H1 (cell line): ENCODE measurements around the gene MOGAT2. TPM values are rescaled to one million over a fixed set of nuclear protein-coding genes. Genes with fewer than 3 reads are reported as not detected.

Experiments used
- CTCF ChIA-PET: fragments of 300-600 bp; sonication (Branson Sonifier 250); formaldehyde crosslinking; loops from one replicate; lab custom pipeline; 2021; ENCODE audit not compliant: partially characterized antibody; lab: Charles Lee
- POLR2A ChIA-PET: fragments of 300-600 bp; sonication (Branson Sonifier 250); formaldehyde crosslinking; loops from one replicate; lab custom pipeline; 2021; ENCODE audit warnings: inconsistent platforms; ENCODE audit not compliant: partially characterized antibody; lab: Charles Lee
- DNase-seq, 2 experiments: peaks; one replicate each; pipeline versions ENCODE4 v3.0.0 to v3.0.0-alpha.2; 2010 to 2022; ENCODE audit warnings: low spot score in 2 of 2, low read depth in 1 of 2, mixed read lengths in 1 of 2
- FAIRE-seq: peaks from 2 replicates; lab custom pipeline; 2011; peaks lifted over from hg19 to GRCh38; lab: Jason Lieb, UNC
- H2AFZ ChIP-seq: 2 replicates; pipeline ENCODE4 v1.8.1; 2012; ENCODE audit warnings: low read length, inconsistent platforms
- H2AK5ac ChIP-seq: 2 replicates; pipeline ENCODE4 v1.6.1; 2013; ENCODE audit warnings: low read depth, low read length
- H2BK120ac ChIP-seq: replicated peaks from 2 replicates; pipeline ENCODE3; 2013; ENCODE audit warnings: low read depth, low read length, inconsistent platforms
- H2BK12ac ChIP-seq: 2 replicates; pipeline ENCODE4 v1.6.1; 2013; ENCODE audit warnings: low read depth, low read length
- H2BK15ac ChIP-seq: 2 replicates; pipeline ENCODE4 v1.6.1; 2013; ENCODE audit warnings: low read length
- H2BK20ac ChIP-seq: 2 replicates; pipeline ENCODE4 v1.6.1; 2013; ENCODE audit warnings: low read length
- H2BK5ac ChIP-seq: 2 replicates; pipeline ENCODE4 v1.6.1; 2013; ENCODE audit warnings: low read depth, low read length
- H3K14ac ChIP-seq: 2 replicates; pipeline ENCODE4 v1.6.1; 2013; ENCODE audit warnings: inconsistent platforms; ENCODE audit not compliant: insufficient read length
- H3K18ac ChIP-seq: 2 replicates; pipeline ENCODE4 v1.6.1; 2013; ENCODE audit warnings: low read length; ENCODE audit errors: extremely low read depth
- H3K23ac ChIP-seq: 2 replicates; pipeline ENCODE4 v1.6.1; 2013; ENCODE audit warnings: inconsistent platforms; ENCODE audit not compliant: insufficient read length
- H3K23me2 ChIP-seq: 2 replicates; pipeline ENCODE4 v1.6.1; 2013; ENCODE audit warnings: low read depth, low read length
- H3K27ac ChIP-seq: 2 replicates; pipeline ENCODE4 v1.6.1; 2011; ENCODE audit warnings: low read depth, low read length, inconsistent platforms
- H3K27me3 ChIP-seq, 4 experiments: replicated peaks in 1 of 4; 1 replicate in 1 of 4; 2 replicates in 3 of 4; pipeline versions ENCODE4 v1.6.1 to v1.8.1; 2011 to 2013; ENCODE audit warnings: low read length in 3 of 4, mild to moderate bottlenecking in 3 of 4, inconsistent platforms in 2 of 4, mixed read lengths in 2 of 4, moderate library complexity in 1 of 4; ENCODE audit not compliant: control insufficient read depth in 3 of 4, insufficient read depth in 3 of 4; ENCODE audit errors: extremely low read depth in 1 of 4
- H3K36me3 ChIP-seq, 4 experiments: 2 replicates each; pipeline versions ENCODE4 v1.6.1 to v1.8.1; 2011 to 2013; ENCODE audit warnings: mild to moderate bottlenecking in 4 of 4, low read length in 3 of 4, moderate library complexity in 2 of 4, control low read depth in 1 of 4, inconsistent platforms in 1 of 4; ENCODE audit not compliant: insufficient read depth in 4 of 4, control insufficient read depth in 2 of 4
- H3K4ac ChIP-seq: replicated peaks from 2 replicates; pipeline ENCODE3; 2013; ENCODE audit warnings: low read length, low read depth, mixed read lengths, inconsistent platforms; ENCODE audit not compliant: insufficient read length
- H3K4me1 ChIP-seq, 4 experiments: replicated peaks in 1 of 4; 1 replicate in 1 of 4; 2 replicates in 3 of 4; pipeline versions ENCODE4 v1.6.1 to v1.8.1; 2011 to 2013; ENCODE audit warnings: low read length in 3 of 4, inconsistent platforms in 2 of 4, mixed read lengths in 1 of 4; ENCODE audit not compliant: insufficient read depth in 4 of 4, control insufficient read depth in 3 of 4
- H3K4me2 ChIP-seq, 2 experiments: 2 replicates each; pipeline versions ENCODE4 v1.6.1 to v1.8.1; 2011 to 2013; ENCODE audit warnings: low read depth in 2 of 2, low read length in 2 of 2, control low read depth in 1 of 2, inconsistent platforms in 1 of 2, mild to moderate bottlenecking in 1 of 2; ENCODE audit not compliant: insufficient read depth in 1 of 2
- H3K4me3 ChIP-seq, 4 experiments: fragments of 200-600, 300-600 bp in 1 of 4; sonication (generic), shearing (Covaris generic), sonication (Bioruptor Twin) in 1 of 4; 2 replicates each; pipeline versions ENCODE4 v1.5.1 to v1.8.1; 2011 to 2016; ENCODE audit warnings: low read length in 4 of 4, low read depth in 3 of 4, control low read depth in 2 of 4, inconsistent platforms in 2 of 4, mild to moderate bottlenecking in 2 of 4, mixed read lengths in 1 of 4, moderate library complexity in 1 of 4; ENCODE audit not compliant: insufficient read depth in 2 of 4; ENCODE audit errors: extremely low read depth in 1 of 4
- H3K56ac ChIP-seq: replicated peaks from 2 replicates; pipeline ENCODE3; 2013; ENCODE audit warnings: low read depth, mild to moderate bottlenecking, mixed read lengths, low read length, inconsistent platforms; ENCODE audit not compliant: insufficient read length
- H3K79me1 ChIP-seq: 2 replicates; pipeline ENCODE4 v1.6.1; 2013; ENCODE audit warnings: low read depth, low read length, control low read depth
- H3K79me2 ChIP-seq, 2 experiments: 2 replicates each; pipeline versions ENCODE4 v1.6.1 to v1.8.1; 2012 to 2013; ENCODE audit warnings: low read length in 2 of 2, mild to moderate bottlenecking in 2 of 2, inconsistent platforms in 1 of 2; ENCODE audit not compliant: insufficient read depth in 2 of 2, control insufficient read depth in 1 of 2
- H3K9ac ChIP-seq, 4 experiments: replicated peaks in 1 of 4; 1 replicate in 1 of 4; 2 replicates in 3 of 4; pipeline versions ENCODE4 v1.6.1 to v1.8.1; 2011 to 2013; ENCODE audit warnings: low read depth in 3 of 4, low read length in 3 of 4, control low read depth in 2 of 4, mild to moderate bottlenecking in 2 of 4, moderate library complexity in 2 of 4, inconsistent platforms in 1 of 4; ENCODE audit errors: extremely low read depth in 1 of 4
- H3K9me3 ChIP-seq, 2 experiments: 2 replicates each; pipeline versions ENCODE4 v1.6.1 to v1.8.1; 2012 to 2013; ENCODE audit warnings: mild to moderate bottlenecking in 2 of 2, moderate library complexity in 2 of 2, control low read depth in 1 of 2, inconsistent platforms in 1 of 2, low read depth in 1 of 2, low read length in 1 of 2, mixed read lengths in 1 of 2; ENCODE audit not compliant: insufficient read depth in 2 of 2
- H4K20me1 ChIP-seq, 2 experiments: replicated peaks in 1 of 2; 2 replicates each; pipeline versions ENCODE3 to v1.8.1; 2011 to 2013; ENCODE audit warnings: inconsistent platforms in 2 of 2, low read length in 2 of 2, mild to moderate bottlenecking in 1 of 2; ENCODE audit not compliant: insufficient read depth in 2 of 2, control insufficient read depth in 1 of 2
- H4K5ac ChIP-seq: 2 replicates; pipeline ENCODE4 v1.6.1; 2013; ENCODE audit warnings: low read length, low read depth, mixed read lengths, inconsistent platforms; ENCODE audit not compliant: insufficient read length
- H4K8ac ChIP-seq: 2 replicates; pipeline ENCODE4 v1.8.0; 2013; ENCODE audit warnings: mild to moderate bottlenecking, moderate library complexity, low read length, inconsistent platforms; ENCODE audit not compliant: insufficient read depth; ENCODE audit errors: extremely low read depth
- H4K91ac ChIP-seq: replicated peaks from 2 replicates; pipeline ENCODE3; 2013; ENCODE audit warnings: low read length, mixed read lengths, inconsistent platforms; ENCODE audit not compliant: insufficient read length
- BCL11A ChIP-seq, 2 experiments: IDR thresholded peaks; one replicate each; pipeline ENCODE4 v1.6.1; 2011; ENCODE audit warnings: low read depth in 2 of 2, low read length in 2 of 2, mild to moderate bottlenecking in 2 of 2
- CBX8 ChIP-seq: fragments of 300-800, 300-1000 bp; sonication (generic); IDR thresholded peaks from 2 replicates; pipeline ENCODE4 v1.7.1; 2016; ENCODE audit warnings: low read depth, low read length, borderline replicate concordance
- EGR1 ChIP-seq: IDR thresholded peaks from 2 replicates; pipeline ENCODE4 v1.6.1; 2011; ENCODE audit warnings: low read depth, low read length, borderline replicate concordance
- EZH2 ChIP-seq: fragments of 200-600 bp; sonication (generic); IDR thresholded peaks from 2 replicates; pipeline ENCODE4 v1.7.1; 2012; ENCODE audit warnings: low read depth, mild to moderate bottlenecking, moderate library complexity, low read length, inconsistent platforms; ENCODE audit not compliant: severe bottlenecking
- FOSL1 ChIP-seq: IDR thresholded peaks from 2 replicates; pipeline ENCODE4 v1.6.1; 2011; ENCODE audit warnings: mild to moderate bottlenecking, low read depth, low read length, moderate library complexity; ENCODE audit not compliant: insufficient read depth
- HDAC2 ChIP-seq, 2 experiments: fragments of 300-600 bp in 1 of 2; sonication (generic) in 1 of 2; IDR thresholded peaks; 2 replicates each; pipeline ENCODE4 v1.6.1; 2011 to 2012; ENCODE audit warnings: low read depth in 2 of 2, low read length in 2 of 2, mild to moderate bottlenecking in 2 of 2, moderate library complexity in 2 of 2, borderline replicate concordance in 1 of 2, inconsistent platforms in 1 of 2
- RXRA ChIP-seq: IDR thresholded peaks from 2 replicates; pipeline ENCODE4 v1.6.1; 2011; ENCODE audit warnings: low read depth, mild to moderate bottlenecking, low read length, moderate library complexity; ENCODE audit not compliant: insufficient read depth
- SAP30 ChIP-seq: fragments of 300-600 bp; sonication (generic); IDR thresholded peaks from 2 replicates; pipeline ENCODE4 v1.7.1; 2012; ENCODE audit warnings: low read length, moderate library complexity, mild to moderate bottlenecking, inconsistent platforms; ENCODE audit not compliant: insufficient read depth, insufficient replicate concordance
- SIN3A ChIP-seq, 2 experiments: IDR thresholded peaks in 1 of 2; conservative IDR thresholded peaks in 1 of 2; 2 replicates each; pipeline ENCODE4 v1.6.1; 2011 to 2012; ENCODE audit warnings: low read length in 2 of 2, improper control_type of control experiment in 1 of 2, low read depth in 1 of 2, mild to moderate bottlenecking in 1 of 2
- SIRT6 ChIP-seq: IDR thresholded peaks from one replicate; pipeline ENCODE4 v1.7.1; 2012; ENCODE audit warnings: low read length, inconsistent platforms
- SP4 ChIP-seq: IDR thresholded peaks from 2 replicates; pipeline ENCODE4 v1.6.1; 2012; ENCODE audit warnings: low read length, inconsistent platforms
- SRF ChIP-seq: IDR thresholded peaks from 2 replicates; pipeline ENCODE4 v1.6.1; 2011; ENCODE audit warnings: mild to moderate bottlenecking, low read depth, low read length, moderate library complexity
- TBP ChIP-seq: IDR thresholded peaks from 2 replicates; pipeline ENCODE4 v1.6.1; 2011; ENCODE audit warnings: low read depth, low read length, improper control_type of control experiment
- YY1 ChIP-seq: IDR thresholded peaks from 2 replicates; pipeline ENCODE4 v1.6.1; 2011; ENCODE audit warnings: low read depth, mild to moderate bottlenecking, low read length
- ZNF274 ChIP-seq: IDR thresholded peaks from 2 replicates; pipeline ENCODE4 v1.7.0; 2012; ENCODE audit warnings: low read length, borderline replicate concordance; ENCODE audit errors: extremely low read depth
- WGBS, 2 experiments: shearing (Covaris generic) in 1 of 2; methylation state at CpG; one replicate each; pipeline versions ENCODE4 v1.1.6 to v1.1.7; 2013 to 2015; ENCODE audit warnings: low lambda C conversion rate in 2 of 2, mixed read lengths in 2 of 2, inconsistent platforms in 1 of 2, low coverage in 1 of 2, missing lambda C conversion rate in 1 of 2; ENCODE audit not compliant: insufficient replicate concordance in 2 of 2, insufficient coverage in 1 of 2, insufficient read length in 1 of 2; ENCODE audit errors: extremely low coverage in 1 of 2, missing lambda C conversion rate in 1 of 2; 5-methylcytosine and 5-hydroxymethylcytosine counted together
- polyA plus RNA-seq, 7 experiments: library from polyadenylated mRNA; depleted of rRNA in 3 of 7; stranded (reverse) in 5 of 7; unstranded in 2 of 7; fragments of >200 nt in 5 of 7; fragments of 200-250 nt in 2 of 7; gene quantifications; 1 replicate in 5 of 7; 2 replicates in 1 of 7; 4 replicates in 1 of 7; pipeline versions ENCODE4 v1.2.1 to v1.2.3, GENCODE V29; 2011 to 2013; ENCODE audit warnings: missing spikeins in 2 of 7, mixed read lengths in 2 of 7
- total RNA-seq: library from RNA; stranded (reverse); fragmentation: NEBNext Ultra II Directional; extraction: Animal tissue kit (Norgen Biotek cat#: 25700); gene quantifications from 2 replicates; pipeline ENCODE4 v1.2.1, GENCODE V29; 2021

Gene MOGAT2
- total and polyA plus RNA-seq, 2 of the 8 experiments (the other 6 are each of a cell fraction or from before 2014, with no cell fraction given) = not detected

DNA sequence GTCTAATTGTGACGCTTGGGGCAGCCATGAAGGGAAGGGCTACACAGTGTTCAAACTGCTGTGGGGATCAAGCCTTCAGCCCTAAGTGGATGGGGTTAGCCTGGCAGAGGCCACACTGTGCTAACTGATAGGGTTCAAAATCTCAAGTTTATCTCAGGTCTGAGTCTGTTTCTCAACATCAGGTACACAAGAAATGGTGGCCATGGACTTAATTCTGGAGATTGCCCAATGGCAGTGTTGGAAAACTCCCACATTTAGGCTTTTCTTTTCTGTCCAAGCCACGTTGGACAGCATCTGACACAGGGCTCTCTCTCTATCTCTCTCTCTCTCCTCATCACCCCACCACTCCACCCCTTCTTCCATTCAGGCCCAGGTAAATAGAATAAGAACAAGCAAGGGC is 40.0 kb downstream of the MOGAT2 start:
- no peak for DNase-seq
- Histone ChIP-seq H4K20me1 (no peaks in the 10 kb centered on the region), H2BK5ac (no peak overlapping the region), H3K9ac (no peak overlapping the region), H3K36me3 (no peaks in the 10 kb centered on the region), H2BK120ac (no peak overlapping the region), H4K5ac (no peak overlapping the region), H3K23ac (no peak overlapping the region), H2AK5ac (no peak overlapping the region), H3K27me3 (no peaks in the 10 kb centered on the region), H2AFZ (no peak overlapping the region), H3K23me2 (no peaks in the 10 kb centered on the region), H4K91ac (no peak overlapping the region), H3K18ac (no peak overlapping the region), H3K4me2 (no peak overlapping the region), H3K79me1 (no peaks in the 10 kb centered on the region), H3K27ac (no peak overlapping the region), H3K9me3 (no peaks in the 10 kb centered on the region), H3K14ac (no peak overlapping the region), H3K4me1 (no peaks in the 10 kb centered on the region), H3K56ac (no peak overlapping the region), H3K4ac (no peak overlapping the region), H3K4me3 (no peak overlapping the region), H3K79me2 (no peaks in the 10 kb centered on the region), H2BK20ac (no peak overlapping the region), H2BK12ac (no peak overlapping the region), H4K8ac (no peak overlapping the region), H2BK15ac (no peak overlapping the region)
- CTCF ChIA-PET = interaction anchor here (1.7 kb wide), 1 partner anchor 9 kb away, joined by 4 read pairs; no protein-coding TSS in a partner anchor
- POLR2A ChIA-PET = no interaction called here
- 95% methylated on average over 2 of the region's 2 CpGs; no CpG with 5 or more reads in 1 of the 2 experiments for WGBS, 2 experiments
- no peak for FAIRE-seq
- TF ChIP-seq SRF = no peak
- no peak for TF ChIP-seq SIRT6
- TF ChIP-seq SIN3A (conservative IDR thresholded peaks at IDR 0.05 in 1 of 2, IDR thresholded peaks at IDR 0.05 in 1 of 2; ENCODE audit: low read depth in 1 of 2, low read length in 2 of 2) = no peak
- TF ChIP-seq FOSL1 = no peak
- TF ChIP-seq HDAC2 (IDR thresholded peaks at IDR 0.05; ENCODE audit: borderline replicate concordance in 1 of 2, low read depth in 2 of 2, low read length in 2 of 2) = no peak
- TF ChIP-seq BCL11A (IDR thresholded peaks at IDR 0.05; ENCODE audit: low read depth in 2 of 2, low read length in 2 of 2) = no peak
- no peak for TF ChIP-seq EGR1
- TF ChIP-seq CBX8 = no peak
- no peak for TF ChIP-seq EZH2
- TF ChIP-seq RXRA = no peak
- no peak for TF ChIP-seq SP4
- TF ChIP-seq TBP = no peak
- no peak for TF ChIP-seq ZNF274
- no peak for TF ChIP-seq YY1
- TF ChIP-seq SAP30 = no peak
